GM13976 (cell line): ENCODE results near the gene AFG1L.

Experiments used
- DNase-seq: peaks from one replicate; pipeline ENCODE4 v3.0.0; 2012; ENCODE audit warnings: low spot score
- in situ Hi-C: fragments of 300-500 bp; cut with MboI; formaldehyde crosslinking; loops from one replicate; pipeline ENCODE4 v1.12.0; 2022; ENCODE audit warnings: low sequenced_read_pairs, mixed read lengths, inconsistent platforms; ENCODE audit not compliant: unreplicated experiment
- TF ChIP-seq, protein P1 (sequence below): IDR thresholded peaks from 2 replicates; pipeline ENCODE4 v1.5.1; 2012; ENCODE audit warnings: borderline replicate concordance, mild to moderate bottlenecking; ENCODE audit not compliant: insufficient read depth; ENCODE audit errors: extremely low read depth, missing control alignments, control extremely low read depth

AFG1L gene

DNA sequence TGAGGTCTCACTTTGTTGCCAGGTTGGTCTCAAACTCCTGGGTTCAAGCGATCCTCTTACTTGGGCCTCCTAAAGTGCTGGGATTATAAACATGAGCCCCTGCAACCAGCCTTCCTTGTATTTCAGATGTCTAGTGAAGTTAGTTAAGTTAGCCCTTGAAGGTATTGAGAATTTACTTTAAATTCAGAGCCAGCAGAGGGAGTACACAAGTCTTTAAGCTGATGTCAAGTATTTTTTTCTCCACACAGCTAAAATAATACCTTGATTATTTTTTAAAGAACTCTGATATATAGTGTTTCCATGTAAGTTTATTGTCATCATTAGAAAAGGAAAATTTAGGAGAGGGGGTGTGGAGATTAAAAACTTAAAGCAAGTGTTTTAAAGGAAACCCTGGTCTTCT, 275.7 kb downstream of the AFG1L start:
- TF ChIP-seq, protein P1, sequence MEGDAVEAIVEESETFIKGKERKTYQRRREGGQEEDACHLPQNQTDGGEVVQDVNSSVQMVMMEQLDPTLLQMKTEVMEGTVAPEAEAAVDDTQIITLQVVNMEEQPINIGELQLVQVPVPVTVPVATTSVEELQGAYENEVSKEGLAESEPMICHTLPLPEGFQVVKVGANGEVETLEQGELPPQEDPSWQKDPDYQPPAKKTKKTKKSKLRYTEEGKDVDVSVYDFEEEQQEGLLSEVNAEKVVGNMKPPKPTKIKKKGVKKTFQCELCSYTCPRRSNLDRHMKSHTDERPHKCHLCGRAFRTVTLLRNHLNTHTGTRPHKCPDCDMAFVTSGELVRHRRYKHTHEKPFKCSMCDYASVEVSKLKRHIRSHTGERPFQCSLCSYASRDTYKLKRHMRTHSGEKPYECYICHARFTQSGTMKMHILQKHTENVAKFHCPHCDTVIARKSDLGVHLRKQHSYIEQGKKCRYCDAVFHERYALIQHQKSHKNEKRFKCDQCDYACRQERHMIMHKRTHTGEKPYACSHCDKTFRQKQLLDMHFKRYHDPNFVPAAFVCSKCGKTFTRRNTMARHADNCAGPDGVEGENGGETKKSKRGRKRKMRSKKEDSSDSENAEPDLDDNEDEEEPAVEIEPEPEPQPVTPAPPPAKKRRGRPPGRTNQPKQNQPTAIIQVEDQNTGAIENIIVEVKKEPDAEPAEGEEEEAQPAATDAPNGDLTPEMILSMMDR = no peak
- no peak for DNase-seq
- in situ Hi-C loops = no loop called here

- DNase-seq = no peak
- in situ Hi-C loops = no loop called here
- TF ChIP-seq, protein P1 = no peak
Measured at GRCh38 chr6:108574457-108575141, 279.7 kb downstream of the AFG1L start.
